Activated CD4-positive, alpha-beta T cell treated with anti-CD3 and anti-CD28 coated beads for 48 hours (primary cell): Measurements from ENCODE around the gene IL5.
"Not testable (repeated sequence)": the region's sequence is repeated elsewhere in the genome, so short reads cannot be mapped to it uniquely, and the experiment has no call there.

ENCODE experiments used
- DNase-seq: peaks from one replicate; pipeline ENCODE4 v3.0.0-alpha.2; 2020

IL5 gene

GRCh38 chr5:132528866-132529634 is 14.3 kb downstream of the IL5 start:
- DNase-seq, result no peak

GRCh38 chr5:132528021-132528420 is 15.3 kb downstream of the IL5 start:
- no peak for DNase-seq

- DNase-seq, result no peak
These were observed 16.3 kb downstream of the IL5 start for GRCh38 chr5:132526974-132527564.

GRCh38 chr5:132526290-132526973 is 16.9 kb downstream of the IL5 start:
- DNase-seq, result peak; percentile 27

GRCh38 chr5:132525299-132525724 is 18.0 kb downstream of the IL5 start:
- DNase-seq, result no peak

- DNase-seq, result not testable (repeated sequence)
These were observed 18.4 kb downstream of the IL5 start for GRCh38 chr5:132524877-132525276.

GRCh38 chr5:132522067-132522466 is 21.3 kb downstream of the IL5 start:
- not testable (repeated sequence) for DNase-seq

- DNase-seq, result not testable (repeated sequence)
These were observed 29.5 kb downstream of the IL5 start for GRCh38 chr5:132513618-132514336.

- no peak for DNase-seq
These were observed 33.2 kb downstream of the IL5 start for GRCh38 chr5:132510076-132510475.

- no peak for DNase-seq
These were observed 37.1 kb downstream of the IL5 start for GRCh38 chr5:132506094-132506692.

- no peak for DNase-seq
These were observed 37.7 kb downstream of the IL5 start for GRCh38 chr5:132505641-132506040.

GRCh38 chr5:132504746-132505145 is 38.6 kb downstream of the IL5 start:
- DNase-seq, result no peak

GRCh38 chr5:132503244-132503643 is 40.1 kb downstream of the IL5 start:
- DNase-seq, result no peak

- no peak for DNase-seq
These were observed 41.1 kb downstream of the IL5 start for GRCh38 chr5:132501961-132502931.

GRCh38 chr5:132501629-132501956 is 41.7 kb downstream of the IL5 start:
- no peak for DNase-seq

- DNase-seq, result peak; percentile 79
These were observed 42.2 kb downstream of the IL5 start for GRCh38 chr5:132500931-132501628.

GRCh38 chr5:132500244-132500930 is 42.9 kb downstream of the IL5 start:
- DNase-seq, result no peak

- no peak for DNase-seq
These were observed 43.7 kb downstream of the IL5 start for GRCh38 chr5:132499440-132500243.

GRCh38 chr5:132498686-132499271 is 44.5 kb downstream of the IL5 start:
- DNase-seq, result no peak
